ENCODE data around the gene GPC5. TPM values are rescaled to one million over a fixed set of nuclear protein-coding genes. Genes with fewer than 3 reads are reported as not detected.

Gene GPC5
- total and polyA plus RNA-seq, 2 of the 13 experiments (the other 11 are each of a cell fraction or from before 2014, with no cell fraction given): 0.02 to 0.07 TPM

GRCh38 chr13:92734068-92734467 is 1335.6 kb downstream of the GPC5 start:
- intact Hi-C loops (cut with micrococcal nuclease; ENCODE audit: unreplicated experiment) (no loop called here), in situ Hi-C loops (cut with HindIII; ENCODE audit: extremely low pct_ligation_motif_present, low pct_unique_long_range_greater_than_20kb) (no loop called here)
- no peak overlapping the region for H3K4me2 ChIP-seq (ENCODE audit: low read depth, low read length)
- H3K9ac ChIP-seq (ENCODE audit: insufficient read depth, low read depth, low read length): no peak overlapping the region
- H3K4me3 ChIP-seq (replicated peaks in 1 of 3; ENCODE audit: insufficient read depth in 1 of 3, low read depth in 2 of 3, low read length in 3 of 3): no peak overlapping the region
- 0% methylated on average over 1 of the region's 1 CpG for WGBS (ENCODE audit: low lambda C conversion rate)
- CTCF ChIA-PET (ENCODE audit: low intra/inter-chr PET ratio, low total read pairs): no interaction called here
- ATAC-seq (no peak), DNase-seq (ENCODE audit: low spot score) (no peak), FAIRE-seq (no peak)
- no peaks in the 10 kb centered on the region for H3K36me3 ChIP-seq (replicated peaks in 1 of 2; ENCODE audit: control insufficient read depth in 1 of 2, insufficient read depth in 2 of 2, low read length in 2 of 2)
- no peak overlapping the region for H3K27ac ChIP-seq (ENCODE audit: extremely low read length, insufficient read depth, low read length)
- POLR2A ChIA-PET: no interaction called here
- no TSS peak for BruUV-seq (replicated peaks)
- H3K4me1 ChIP-seq (ENCODE audit: insufficient read depth, low read length): no peaks in the 10 kb centered on the region
- H3K9me3 ChIP-seq (ENCODE audit: low read length): no peaks in the 10 kb centered on the region
- H3K79me2 ChIP-seq (ENCODE audit: insufficient read depth, low read length): no peaks in the 10 kb centered on the region
- H4K20me1 ChIP-seq (ENCODE audit: insufficient read depth, low read length): no peaks in the 10 kb centered on the region
- no peak overlapping the region for H2AFZ ChIP-seq (ENCODE audit: low read length)
- H3K27me3 ChIP-seq (ENCODE audit: control insufficient read depth in 1 of 2, insufficient read depth in 2 of 2, low read length in 2 of 2): no peaks in the 10 kb centered on the region
- TF ChIP-seq ZNF501 (CRISPR knock-in tag; IDR thresholded peaks at IDR 0.05): no peak
- TF ChIP-seq DPF2 (CRISPR knock-in tag; IDR thresholded peaks at IDR 0.05; ENCODE audit: borderline replicate concordance, low read depth): no peak
- TF ChIP-seq ATF3 (CRISPR knock-in tag; IDR thresholded peaks at IDR 0.05): no peak
- TF ChIP-seq KMT2A (CRISPR knock-in tag; IDR thresholded peaks at IDR 0.05): no peak
- TF ChIP-seq ZNF275 (CRISPR knock-in tag; IDR thresholded peaks at IDR 0.05; ENCODE audit: borderline replicate concordance): no peak
- no peak for TF ChIP-seq ZNF232 (CRISPR knock-in tag; IDR thresholded peaks at IDR 0.05; ENCODE audit: borderline replicate concordance)
- TF ChIP-seq POLR2G (IDR thresholded peaks at IDR 0.05; ENCODE audit: low read depth, low read length): no peak
- no peak for TF ChIP-seq MTERF4 (CRISPR knock-in tag; IDR thresholded peaks at IDR 0.05)
- TF ChIP-seq ZNF678 (CRISPR knock-in tag; IDR thresholded peaks at IDR 0.05): no peak
- TF ChIP-seq ZNF530 (CRISPR knock-in tag; IDR thresholded peaks at IDR 0.05; ENCODE audit: low read depth): no peak
- no peak for TF ChIP-seq THAP7 (CRISPR knock-in tag; IDR thresholded peaks at IDR 0.05)
- no peak for TF ChIP-seq ZNF362 (CRISPR knock-in tag; IDR thresholded peaks at IDR 0.05; ENCODE audit: borderline replicate concordance)
- TF ChIP-seq NFE2 (CRISPR knock-in tag; IDR thresholded peaks at IDR 0.05): no peak
- TF ChIP-seq ZNF878 (CRISPR knock-in tag; IDR thresholded peaks at IDR 0.05): no peak
- no peak for TF ChIP-seq ZNF609 (CRISPR knock-in tag; IDR thresholded peaks at IDR 0.05; ENCODE audit: borderline replicate concordance)
- no peak for TF ChIP-seq TOPORS (CRISPR knock-in tag; IDR thresholded peaks at IDR 0.05)
- TF ChIP-seq ZSCAN9 (CRISPR knock-in tag; IDR thresholded peaks at IDR 0.05; ENCODE audit: borderline replicate concordance): no peak

Measured in HepG2 (cell line).